HepG2 (cell line): ENCODE results near the gene NOTUM. TPM values are rescaled to one million over a fixed set of nuclear protein-coding genes. Genes with fewer than 3 reads are reported as not detected.

Experiments
- AGO2 ChIP-seq: fragments of 200-400 bp; formaldehyde crosslinking; optimal IDR thresholded peaks from 2 replicates; pipeline ENCODE3; 2017; ENCODE audit warnings: mild to moderate bottlenecking, low read depth, low read length, moderate library complexity
- GATA4 ChIP-seq: sonication (generic); IDR thresholded peaks from 2 replicates; pipeline ENCODE4 v1.6.1; 2016; ENCODE audit warnings: antibody characterized with exemption, low read depth, borderline replicate concordance
- GTF3A ChIP-seq: sonication (generic); formaldehyde crosslinking; conservative IDR thresholded peaks from 2 replicates; pipeline ENCODE4 v1.4.0; 2020; ENCODE audit warnings: mild to moderate bottlenecking, missing genetic modification reagents
- HMGA1 ChIP-seq: sonication (generic); formaldehyde crosslinking; conservative IDR thresholded peaks from 2 replicates; pipeline ENCODE4 v1.4.0; 2020; ENCODE audit warnings: missing genetic modification reagents
- HNF4G ChIP-seq, 2 experiments: sonication (generic) in 1 of 2; formaldehyde crosslinking in 1 of 2; IDR thresholded peaks; 2 replicates each; pipeline versions ENCODE4 v1.4.0 to v1.6.1; 2011 to 2020; ENCODE audit warnings: borderline replicate concordance in 2 of 2, low read depth in 2 of 2, mild to moderate bottlenecking in 2 of 2, low read length in 1 of 2, missing genetic modification reagents in 1 of 2, moderate library complexity in 1 of 2
- SAFB2 ChIP-seq: sonication (generic); formaldehyde crosslinking; IDR thresholded peaks from 2 replicates; pipeline ENCODE4 v1.5.1; 2020; ENCODE audit warnings: missing genetic modification reagents, low read depth, mild to moderate bottlenecking, borderline replicate concordance
- SP1 ChIP-seq, 2 experiments: fragments of 450-650 bp in 1 of 2; sonication (generic) in 1 of 2; formaldehyde crosslinking in 1 of 2; IDR thresholded peaks; 2 replicates each; pipeline versions ENCODE4 v1.4.0 to v1.6.1; 2016 to 2020; ENCODE audit warnings: missing genetic modification reagents in 1 of 2
- THAP11 ChIP-seq: IDR thresholded peaks from 2 replicates; pipeline ENCODE4 v1.6.1; 2016; ENCODE audit warnings: missing biosample characterization, missing genetic modification reagents
- ZBTB25 ChIP-seq: IDR thresholded peaks from 2 replicates; pipeline ENCODE4 v1.6.1; 2018; ENCODE audit warnings: missing genetic modification reagents
- ZBTB44 ChIP-seq: sonication (generic); formaldehyde crosslinking; IDR thresholded peaks from 2 replicates; pipeline ENCODE4 v1.4.0; 2020; ENCODE audit warnings: missing genetic modification reagents
- ZC3H13 ChIP-seq: sonication (generic); formaldehyde crosslinking; IDR thresholded peaks from 2 replicates; pipeline ENCODE4 v1.8.1; 2023; ENCODE audit warnings: mild to moderate bottlenecking, missing genetic modification reagents, moderate library complexity
- ZFP90 ChIP-seq: sonication (generic); formaldehyde crosslinking; IDR thresholded peaks from 2 replicates; pipeline ENCODE4 v1.8.0; 2022; ENCODE audit warnings: missing genetic modification reagents, mild to moderate bottlenecking, inconsistent platforms, borderline replicate concordance
- ZHX1 ChIP-seq: sonication (generic); formaldehyde crosslinking; IDR thresholded peaks from 2 replicates; pipeline ENCODE4 v1.8.1; 2022; ENCODE audit warnings: low read depth, mild to moderate bottlenecking, missing genetic modification reagents
- ZNF263 ChIP-seq: sonication (generic); formaldehyde crosslinking; IDR thresholded peaks from 2 replicates; pipeline ENCODE4 v1.4.0; 2020; ENCODE audit warnings: missing genetic modification reagents
- ZNF460 ChIP-seq: sonication (generic); formaldehyde crosslinking; IDR thresholded peaks from 2 replicates; pipeline ENCODE4 v1.5.1; 2020; ENCODE audit warnings: missing genetic modification reagents, mild to moderate bottlenecking, borderline replicate concordance
- ZNF530 ChIP-seq: sonication (generic); formaldehyde crosslinking; IDR thresholded peaks from 2 replicates; pipeline ENCODE4 v1.5.0; 2020; ENCODE audit warnings: low read depth, mild to moderate bottlenecking, missing genetic modification reagents
- ZNF597 ChIP-seq: sonication (generic); formaldehyde crosslinking; IDR thresholded peaks from 2 replicates; pipeline ENCODE4 v1.5.0; 2020; ENCODE audit warnings: missing genetic modification reagents
- ZNF710 ChIP-seq: sonication (generic); formaldehyde crosslinking; IDR thresholded peaks from 2 replicates; pipeline ENCODE4 v1.5.0; 2020; ENCODE audit warnings: mild to moderate bottlenecking, missing genetic modification reagents, borderline replicate concordance
- ZNF782 ChIP-seq: sonication (generic); formaldehyde crosslinking; IDR thresholded peaks from 2 replicates; pipeline ENCODE4 v1.4.0; 2020; ENCODE audit warnings: missing genetic modification reagents, mild to moderate bottlenecking, borderline replicate concordance
- polyA plus RNA-seq, 8 experiments: library from polyadenylated mRNA; depleted of rRNA in 3 of 8; stranded (reverse) in 7 of 8; unstranded in 1 of 8; fragments of >200 nt; fragmentation: Illumina TruSeq in 4 of 8; extraction: Trizol in 4 of 8; gene quantifications; 2 replicates each; pipeline versions ENCODE4 v1.2.1 to v1.2.3, GENCODE V29; 2011 to 2016; ENCODE audit warnings: low read depth in 4 of 8, missing spikeins in 1 of 8, mixed read lengths in 1 of 8; ENCODE audit not compliant: insufficient read depth in 1 of 8
- total RNA-seq, 5 experiments: library from RNA; depleted of rRNA; stranded (reverse); fragments of >200 nt; fragmentation: Illumina TruSeq; extraction: Trizol; gene quantifications; 2 replicates each; pipeline ENCODE4 v1.2.3, GENCODE V29; 2016; ENCODE audit warnings: low read depth in 1 of 5

NOTUM gene
- total and polyA plus RNA-seq, 2 of the 13 experiments (the other 11 are each of a cell fraction or from before 2014, with no cell fraction given) = 150 to 160 TPM

GRCh38 chr17:81996757-81997441 is 35.9 kb upstream of the NOTUM start (continued):
- TF ChIP-seq ZHX1 (0 out of 2 replicates have a peak, but pooled peaks have one; percentile 69), AGO2 (peak; percentile 99), SP1 (IDR thresholded peaks at IDR 0.05) (no peak), SP1 (CRISPR knock-in tag; IDR thresholded peaks at IDR 0.05) (peak; percentile 43; the same call in 1 of the 2 replicates), ZNF263 (CRISPR knock-in tag) (no peak), ZFP90 (no peak), THAP11 (CRISPR knock-in tag) (peak; percentile 40; the same call in 1 of the 2 replicates), ZBTB25 (CRISPR knock-in tag) (no peak), GATA4 (no peak), HMGA1 (CRISPR knock-in tag) (no peak), ZNF460 (CRISPR knock-in tag) (no peak), ZNF782 (CRISPR knock-in tag) (0 out of 2 replicates have a peak, but pooled peaks have one; percentile 6), ZBTB44 (0 out of 2 replicates have a peak, but pooled peaks have one; percentile 15), HNF4G (IDR thresholded peaks at IDR 0.05; ENCODE audit: borderline replicate concordance, low read depth, low read length) (no peak), HNF4G (CRISPR knock-in tag; IDR thresholded peaks at IDR 0.05; ENCODE audit: borderline replicate concordance, low read depth) (no peak), GTF3A (CRISPR knock-in tag) (no peak), SAFB2 (no peak), ZNF710 (CRISPR knock-in tag) (no peak), ZNF530 (CRISPR knock-in tag) (no peak), ZC3H13 (CRISPR knock-in tag) (0 out of 2 replicates have a peak, but pooled peaks have one; percentile 36), ZNF597 (CRISPR knock-in tag) (no peak)
